Osteocyte (in vitro differentiated cells): ENCODE data around the gene SLC27A4. TPM values are rescaled to one million over a fixed set of nuclear protein-coding genes. Genes with fewer than 3 reads are reported as not detected.

Experiments used
- DNase-seq: peaks from one replicate; pipeline ENCODE4 v3.0.0; 2021; ENCODE audit warnings: mixed read lengths; ENCODE audit not compliant: unreplicated experiment; ENCODE audit errors: extremely low spot score
- H3K27ac Mint-ChIP-seq: one replicate; pipeline ENCODE4 v1.8.0; 2021; ENCODE audit warnings: mild to moderate bottlenecking, mixed read lengths; ENCODE audit not compliant: unreplicated experiment
- H3K27me3 Mint-ChIP-seq: one replicate; pipeline ENCODE4 v1.8.0; 2021; ENCODE audit warnings: mixed read lengths; ENCODE audit not compliant: unreplicated experiment
- H3K36me3 Mint-ChIP-seq: one replicate; pipeline ENCODE4 v1.8.0; 2021; ENCODE audit warnings: mixed read lengths; ENCODE audit not compliant: unreplicated experiment
- H3K4me1 Mint-ChIP-seq: one replicate; pipeline ENCODE4 v1.8.0; 2021; ENCODE audit warnings: mixed read lengths; ENCODE audit not compliant: unreplicated experiment
- H3K4me3 Mint-ChIP-seq: one replicate; pipeline ENCODE4 v1.8.0; 2021; ENCODE audit warnings: mild to moderate bottlenecking, moderate library complexity, mixed read lengths; ENCODE audit not compliant: unreplicated experiment
- H3K9me3 Mint-ChIP-seq: one replicate; pipeline ENCODE4 v1.8.0; 2021; ENCODE audit warnings: mixed read lengths; ENCODE audit not compliant: unreplicated experiment
- total RNA-seq: library from RNA; stranded (reverse); gene quantifications from 2 replicates; pipeline ENCODE4 v1.2.1, GENCODE V29; 2021
- TF ChIP-seq, protein P1 (sequence below): fragments of 200-600 bp; sonication (generic); IDR thresholded peaks from 2 replicates; pipeline ENCODE4 v1.5.0; 2021; ENCODE audit warnings: antibody characterized with exemption, mild to moderate bottlenecking, moderate library complexity

The SLC27A4 gene
- total RNA-seq, 1 donor from 2014 or later: 39.4 TPM

DNA sequence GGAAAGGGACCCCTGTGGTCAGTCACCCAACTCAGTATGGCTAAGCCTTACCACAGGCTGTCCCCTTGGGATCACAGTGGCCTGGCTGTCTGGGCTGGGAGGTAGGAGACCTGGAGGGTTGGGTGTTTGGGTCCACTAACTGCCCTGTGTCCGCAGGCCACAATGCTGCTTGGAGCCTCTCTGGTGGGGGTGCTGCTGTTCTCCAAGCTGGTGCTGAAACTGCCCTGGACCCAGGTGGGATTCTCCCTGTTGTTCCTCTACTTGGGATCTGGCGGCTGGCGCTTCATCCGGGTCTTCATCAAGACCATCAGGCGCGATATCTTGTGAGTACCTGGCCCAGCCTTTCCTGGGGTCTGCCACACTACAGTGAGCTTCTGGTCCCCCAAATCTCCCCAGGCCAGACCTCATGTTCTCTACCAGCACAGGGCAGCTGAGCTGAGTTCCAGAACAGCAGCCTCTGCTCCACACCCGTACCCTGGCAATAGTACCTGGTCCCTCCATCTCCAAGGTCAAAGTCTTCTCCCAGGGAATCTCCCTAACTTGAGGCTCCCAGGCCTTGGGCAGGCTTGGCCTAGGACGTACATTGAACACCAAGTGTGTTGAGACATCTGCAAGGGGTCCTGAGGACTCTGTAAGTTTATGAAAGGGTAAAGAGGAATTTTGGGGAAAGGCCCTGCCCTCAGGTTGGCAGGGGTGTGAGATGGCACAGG lies 2.8 kb downstream of the SLC27A4 start:
- TF ChIP-seq, protein P1, sequence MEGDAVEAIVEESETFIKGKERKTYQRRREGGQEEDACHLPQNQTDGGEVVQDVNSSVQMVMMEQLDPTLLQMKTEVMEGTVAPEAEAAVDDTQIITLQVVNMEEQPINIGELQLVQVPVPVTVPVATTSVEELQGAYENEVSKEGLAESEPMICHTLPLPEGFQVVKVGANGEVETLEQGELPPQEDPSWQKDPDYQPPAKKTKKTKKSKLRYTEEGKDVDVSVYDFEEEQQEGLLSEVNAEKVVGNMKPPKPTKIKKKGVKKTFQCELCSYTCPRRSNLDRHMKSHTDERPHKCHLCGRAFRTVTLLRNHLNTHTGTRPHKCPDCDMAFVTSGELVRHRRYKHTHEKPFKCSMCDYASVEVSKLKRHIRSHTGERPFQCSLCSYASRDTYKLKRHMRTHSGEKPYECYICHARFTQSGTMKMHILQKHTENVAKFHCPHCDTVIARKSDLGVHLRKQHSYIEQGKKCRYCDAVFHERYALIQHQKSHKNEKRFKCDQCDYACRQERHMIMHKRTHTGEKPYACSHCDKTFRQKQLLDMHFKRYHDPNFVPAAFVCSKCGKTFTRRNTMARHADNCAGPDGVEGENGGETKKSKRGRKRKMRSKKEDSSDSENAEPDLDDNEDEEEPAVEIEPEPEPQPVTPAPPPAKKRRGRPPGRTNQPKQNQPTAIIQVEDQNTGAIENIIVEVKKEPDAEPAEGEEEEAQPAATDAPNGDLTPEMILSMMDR: no peak
- peaks cover 10% of the 10 kb centered on the region for H3K36me3 Mint-ChIP-seq
- no peak for DNase-seq
- H3K9me3 Mint-ChIP-seq: no peaks in the 10 kb centered on the region
- no peaks in the 10 kb centered on the region for H3K27me3 Mint-ChIP-seq
- H3K27ac Mint-ChIP-seq: no peak overlapping the region
- no peak overlapping the region for H3K4me3 Mint-ChIP-seq
- peaks cover 6% of the 10 kb centered on the region for H3K4me1 Mint-ChIP-seq

DNA sequence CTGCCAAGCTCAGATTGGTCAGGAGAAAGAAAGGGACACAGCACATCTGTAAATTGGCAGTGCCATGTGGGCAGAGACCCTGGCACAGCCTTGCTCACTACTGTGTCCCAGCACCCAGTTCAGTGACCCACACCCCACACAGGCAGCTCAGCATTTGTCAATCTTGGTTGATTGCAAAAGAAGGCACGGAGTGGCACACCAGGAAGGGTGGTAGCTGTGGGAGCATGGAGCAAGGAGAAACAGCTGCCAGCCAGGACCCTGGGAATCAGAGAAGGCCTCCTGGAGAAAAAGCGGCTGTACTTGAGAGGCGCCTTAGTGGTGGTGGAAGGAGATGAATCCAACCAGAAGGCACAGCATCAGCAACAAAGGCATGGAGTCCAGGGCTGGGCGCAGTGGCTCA lies 3.5 kb downstream of the SLC27A4 start:
- Mint-ChIP-seq H3K4me3 (no peak overlapping the region), H3K27ac (no peak overlapping the region), H3K27me3 (no peaks in the 10 kb centered on the region), H3K9me3 (no peaks in the 10 kb centered on the region), H3K36me3 (peaks cover 10% of the 10 kb centered on the region), H3K4me1 (peaks cover 6% of the 10 kb centered on the region)
- TF ChIP-seq, protein P1: no peak
- no peak for DNase-seq

DNA sequence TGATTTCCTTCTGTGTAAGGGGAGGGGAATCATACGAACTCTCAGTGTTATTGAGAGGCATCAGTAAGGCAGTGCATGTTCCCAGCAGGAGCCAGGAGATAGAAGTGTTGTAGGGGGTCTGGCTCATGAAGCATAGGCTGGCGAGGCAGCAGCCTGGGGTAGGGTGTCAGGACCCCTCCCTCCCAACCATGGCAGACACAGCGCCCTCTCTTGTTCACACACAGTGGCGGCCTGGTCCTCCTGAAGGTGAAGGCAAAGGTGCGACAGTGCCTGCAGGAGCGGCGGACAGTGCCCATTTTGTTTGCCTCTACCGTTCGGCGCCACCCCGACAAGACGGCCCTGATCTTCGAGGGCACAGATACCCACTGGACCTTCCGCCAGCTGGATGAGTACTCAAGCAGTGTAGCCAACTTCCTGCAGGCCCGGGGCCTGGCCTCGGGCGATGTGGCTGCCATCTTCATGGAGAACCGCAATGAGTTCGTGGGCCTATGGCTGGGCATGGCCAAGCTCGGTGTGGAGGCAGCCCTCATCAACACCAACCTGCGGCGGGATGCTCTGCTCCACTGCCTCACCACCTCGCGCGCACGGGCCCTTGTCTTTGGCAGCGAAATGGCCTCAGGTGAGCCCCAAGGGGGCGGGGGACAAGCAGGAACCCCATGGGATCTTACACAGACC lies 4.7 kb downstream of the SLC27A4 start:
- Mint-ChIP-seq H3K27ac (no peak overlapping the region), H3K4me3 (no peak overlapping the region), H3K27me3 (no peaks in the 10 kb centered on the region), H3K9me3 (no peaks in the 10 kb centered on the region), H3K4me1 (peaks cover 6% of the 10 kb centered on the region), H3K36me3 (peaks cover 15% of the 10 kb centered on the region)
- no peak for DNase-seq
- TF ChIP-seq, protein P1: no peak

DNA sequence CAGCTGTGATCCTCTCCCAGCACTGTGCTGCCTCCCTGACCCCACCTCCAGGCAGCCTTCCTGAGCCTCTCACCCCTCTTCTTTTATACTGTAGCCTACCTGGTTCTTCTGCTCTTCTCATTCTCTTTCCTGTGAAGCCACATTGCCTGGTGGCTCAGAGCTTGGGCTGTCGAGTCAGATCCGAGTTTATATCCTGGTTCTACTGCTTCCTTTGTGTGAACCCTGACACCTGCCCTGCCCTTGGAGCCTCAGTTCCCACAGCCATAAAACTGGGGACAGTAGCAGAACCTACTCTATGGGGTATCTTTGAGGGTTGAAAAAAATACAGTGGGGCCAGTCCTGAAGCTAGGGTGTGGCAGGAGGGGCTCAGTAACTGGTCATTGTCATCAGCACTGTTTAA lies 8.8 kb downstream of the SLC27A4 start:
- H3K9me3 Mint-ChIP-seq: no peaks in the 10 kb centered on the region
- H3K36me3 Mint-ChIP-seq: peaks cover 25% of the 10 kb centered on the region
- no peaks in the 10 kb centered on the region for H3K27me3 Mint-ChIP-seq
- H3K4me3 Mint-ChIP-seq: no peak overlapping the region
- H3K4me1 Mint-ChIP-seq: no peaks in the 10 kb centered on the region
- TF ChIP-seq, protein P1: no peak
- no peak overlapping the region for H3K27ac Mint-ChIP-seq
- no peak for DNase-seq

DNA sequence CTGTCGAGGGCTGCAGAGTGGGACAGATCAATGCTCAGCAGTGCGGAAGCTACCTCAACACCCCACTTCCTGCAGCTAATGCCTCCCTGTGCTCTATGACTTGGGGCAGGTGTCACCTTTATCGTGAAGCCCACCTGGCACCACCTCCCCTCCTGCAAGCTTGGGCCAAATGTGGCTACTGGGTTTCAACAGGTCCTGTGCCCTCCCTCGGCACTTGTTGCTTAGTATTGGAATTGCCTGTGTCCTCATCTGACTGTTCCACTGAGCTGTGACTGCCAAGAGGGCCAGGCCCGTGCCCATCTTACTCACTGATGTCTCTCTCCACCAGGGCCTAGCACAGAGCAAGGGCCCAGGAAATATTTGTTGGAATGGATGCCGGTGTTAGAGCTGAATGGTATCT lies 9.4 kb downstream of the SLC27A4 start:
- no peak overlapping the region for H3K4me3 Mint-ChIP-seq
- no peak for DNase-seq
- TF ChIP-seq, protein P1: no peak
- H3K36me3 Mint-ChIP-seq: peaks cover 22% of the 10 kb centered on the region
- no peaks in the 10 kb centered on the region for H3K9me3 Mint-ChIP-seq
- no peaks in the 10 kb centered on the region for H3K27me3 Mint-ChIP-seq
- H3K4me1 Mint-ChIP-seq: no peaks in the 10 kb centered on the region
- H3K27ac Mint-ChIP-seq: no peak overlapping the region
